ENCODE results near the gene PER2.
"Not testable (repeated sequence)": the region's sequence is repeated elsewhere in the genome, so short reads cannot be mapped to it uniquely, and the experiment has no call there.

Gene PER2

DNA sequence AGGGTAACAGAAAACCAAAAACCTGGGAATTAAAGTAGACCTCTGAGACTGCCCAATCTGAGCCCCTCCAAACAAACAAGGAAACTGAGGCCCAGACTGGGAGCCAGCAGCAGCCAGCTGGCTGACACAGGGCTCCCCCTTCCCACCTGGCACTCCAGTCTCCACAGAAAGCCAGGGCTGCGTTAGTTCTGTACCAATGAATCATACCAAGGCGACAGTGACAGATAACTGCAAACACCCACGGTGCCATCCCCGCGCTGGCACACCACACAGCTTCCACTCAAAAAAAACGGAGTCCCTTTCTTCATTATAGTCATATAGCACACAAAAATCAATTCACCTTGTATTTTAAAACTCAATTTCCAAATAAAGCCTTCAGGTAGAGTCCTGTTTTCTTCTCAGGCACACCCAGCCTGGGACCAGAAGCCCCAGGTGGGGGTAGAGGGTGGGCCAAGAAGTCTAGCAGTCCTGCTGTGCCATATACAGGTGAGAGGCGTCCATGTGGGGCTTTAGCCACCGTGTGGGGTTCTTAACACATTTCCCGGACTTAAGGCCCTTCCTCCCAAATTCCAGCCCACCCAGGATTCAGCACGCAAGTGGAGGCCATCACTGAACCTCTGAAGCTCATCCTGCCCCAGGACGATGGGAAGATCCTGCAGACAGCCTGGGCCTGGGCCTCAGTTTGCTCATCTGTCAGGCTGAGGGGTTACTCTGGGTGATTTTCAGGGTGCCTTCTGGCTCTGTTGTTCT, 1.2 kb downstream of the PER2 start:
- DNase-seq = no peak

GRCh38 chr2:238286551-238286950, 1.9 kb downstream of the PER2 start:
- no peak for DNase-seq

- DNase-seq = no peak
Observed at GRCh38 chr2:238286095-238286494, 2.3 kb downstream of the PER2 start.

- no peak for DNase-seq
Observed at GRCh38 chr2:238285653-238286082, 2.7 kb downstream of the PER2 start.

DNA sequence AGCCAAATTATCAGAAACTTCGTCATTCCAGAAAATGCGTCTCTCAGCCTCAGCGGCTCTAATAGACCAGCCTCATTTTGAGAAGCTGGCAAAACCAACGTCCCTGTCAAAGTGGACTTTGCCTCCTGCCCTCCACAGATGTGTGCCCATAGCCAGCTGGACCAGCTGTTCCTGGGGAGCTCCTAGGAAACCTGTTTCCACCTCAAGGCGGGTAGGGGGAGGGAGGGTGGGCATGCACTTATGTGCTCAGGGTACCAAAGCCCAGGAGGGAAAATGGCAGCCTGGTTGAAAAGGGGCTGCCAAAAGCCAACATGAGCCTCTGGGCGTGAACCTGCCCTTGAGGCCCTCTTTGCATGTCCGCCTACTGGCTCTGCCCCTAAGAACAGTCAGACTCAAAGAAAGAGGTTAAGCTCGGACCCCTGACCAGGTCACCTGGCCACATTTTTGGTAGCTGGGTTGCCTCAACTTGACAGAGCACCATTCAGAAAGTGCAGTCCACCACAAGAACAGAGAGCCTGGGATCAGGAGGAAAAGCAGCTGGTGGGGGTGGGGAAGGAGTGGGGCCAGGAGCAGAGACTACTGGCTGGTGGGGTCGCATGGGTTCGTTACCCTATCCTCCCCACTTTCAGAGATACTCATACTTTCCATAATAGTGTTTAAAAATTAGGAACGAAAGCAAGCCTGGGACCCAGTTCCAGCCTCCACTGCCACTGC, 3.5 kb downstream of the PER2 start:
- no peak for DNase-seq

DNA sequence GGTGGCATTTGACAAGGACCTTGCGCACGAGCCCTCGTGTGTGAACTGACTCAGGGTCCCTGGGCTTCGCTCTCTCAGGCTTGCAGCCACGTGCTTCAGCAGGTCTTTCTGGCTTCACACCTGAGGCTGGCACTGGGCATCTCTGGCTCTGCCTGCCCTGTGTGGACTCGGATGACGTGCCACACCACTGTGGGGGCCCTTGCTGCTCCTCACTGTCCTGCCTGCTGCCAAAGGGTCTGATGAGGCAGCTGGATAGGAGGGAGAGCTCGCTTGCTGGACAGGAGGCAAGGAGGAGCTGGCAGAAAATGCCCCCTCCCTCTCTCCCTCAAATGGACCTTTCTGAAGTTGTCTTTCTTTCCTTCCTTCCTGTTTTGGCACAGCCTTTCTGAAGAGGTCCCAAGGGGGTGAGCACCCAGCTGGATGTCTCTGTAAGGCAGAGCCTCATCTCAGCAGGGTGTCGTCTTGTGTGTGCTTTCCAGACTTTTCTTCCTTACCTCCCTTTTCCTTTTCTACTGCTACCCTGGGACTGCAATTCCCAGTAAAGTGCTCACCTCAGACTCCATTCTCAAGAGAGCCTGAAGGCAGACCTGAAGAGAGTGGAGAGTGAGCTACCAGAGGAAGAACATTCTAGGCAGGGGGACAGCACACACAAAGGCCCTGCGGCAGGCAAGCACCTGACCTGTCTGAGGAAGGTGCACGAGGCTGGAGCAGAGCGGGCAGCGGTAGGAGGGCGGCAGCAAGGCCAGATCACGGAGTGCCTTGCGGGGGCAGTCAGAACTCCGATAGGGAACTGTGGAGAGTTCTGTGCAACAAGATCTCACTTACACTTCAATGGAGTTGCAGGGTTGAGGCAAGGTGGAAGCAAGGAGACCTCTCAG, 5.3 kb downstream of the PER2 start:
- DNase-seq = no peak

GRCh38 chr2:238281826-238282480, 6.5 kb downstream of the PER2 start:
- DNase-seq = no peak

DNA sequence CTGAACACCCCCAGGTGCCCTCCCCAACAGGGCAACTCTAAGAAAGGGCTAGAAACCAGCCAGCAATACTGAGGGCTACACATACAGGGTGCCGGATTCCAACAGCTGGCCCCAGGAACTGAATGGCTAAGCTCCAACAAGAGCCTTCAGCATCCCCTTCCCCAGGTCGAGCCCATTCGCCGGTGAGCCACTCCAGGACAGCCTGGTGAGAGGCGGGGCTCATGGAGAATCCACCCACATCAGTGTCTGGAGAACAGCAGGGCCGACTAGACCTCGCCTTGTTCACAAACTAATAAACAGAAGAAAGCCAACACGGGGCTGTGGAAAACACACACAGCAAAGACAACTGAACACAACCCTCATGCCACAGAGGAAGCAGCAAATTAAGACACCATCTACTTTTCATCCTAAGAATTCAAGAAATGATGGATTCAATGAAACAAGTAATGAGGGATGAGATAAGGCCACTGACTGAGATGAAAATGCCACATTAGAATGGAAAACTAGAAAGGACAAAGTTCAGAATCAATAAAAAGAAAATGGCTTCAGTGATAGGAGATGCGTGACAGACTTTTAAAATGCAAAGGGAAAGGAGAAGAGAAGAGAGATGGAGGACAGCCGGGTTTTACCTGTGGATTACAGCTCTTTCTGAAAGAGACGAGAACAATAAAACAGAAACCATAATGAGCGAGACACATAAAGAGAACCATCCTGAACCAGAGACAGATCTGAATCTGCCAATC, 8.2 kb downstream of the PER2 start:
- DNase-seq = no peak

DNA sequence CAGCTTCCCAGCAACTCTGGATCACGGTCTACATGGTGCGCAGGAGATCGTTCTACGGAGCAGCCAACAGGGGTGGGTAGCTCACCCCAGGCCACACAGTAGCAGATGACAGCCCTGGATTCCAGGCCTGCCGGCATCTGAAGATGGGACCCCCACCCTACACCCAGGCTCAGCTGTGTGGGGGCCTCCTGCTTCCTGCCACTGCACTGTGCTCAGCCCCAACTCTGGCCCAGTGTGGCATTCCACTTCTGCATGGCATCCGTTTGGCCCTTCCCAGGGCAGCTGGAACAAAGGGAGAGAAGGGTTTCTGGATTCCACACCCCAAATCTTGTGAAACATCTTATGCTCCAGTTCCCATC, 9.1 kb downstream of the PER2 start:
- no peak for DNase-seq

- no peak for DNase-seq
Observed at GRCh38 chr2:238278626-238279323, 9.6 kb downstream of the PER2 start.

DNA sequence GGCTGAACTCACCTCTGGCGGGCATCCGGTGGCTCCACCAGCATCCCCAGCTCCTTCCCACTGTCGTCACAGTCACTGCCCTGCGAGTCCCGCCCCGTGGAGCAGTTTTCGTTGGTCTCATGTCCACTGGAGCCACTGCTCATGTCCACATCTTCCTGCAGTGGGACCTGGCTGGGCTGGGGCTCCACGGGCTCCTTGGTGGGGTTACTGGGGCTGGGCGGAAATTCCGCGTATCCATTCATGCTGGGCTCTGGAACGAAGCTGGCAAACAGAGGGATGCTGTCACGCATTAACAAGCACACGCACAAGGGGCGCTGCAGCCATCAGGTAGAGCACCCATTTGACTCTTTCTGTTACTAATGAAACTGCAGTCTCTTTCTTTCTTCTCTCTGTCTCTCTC, 10.7 kb downstream of the PER2 start:
- no peak for DNase-seq

DNA sequence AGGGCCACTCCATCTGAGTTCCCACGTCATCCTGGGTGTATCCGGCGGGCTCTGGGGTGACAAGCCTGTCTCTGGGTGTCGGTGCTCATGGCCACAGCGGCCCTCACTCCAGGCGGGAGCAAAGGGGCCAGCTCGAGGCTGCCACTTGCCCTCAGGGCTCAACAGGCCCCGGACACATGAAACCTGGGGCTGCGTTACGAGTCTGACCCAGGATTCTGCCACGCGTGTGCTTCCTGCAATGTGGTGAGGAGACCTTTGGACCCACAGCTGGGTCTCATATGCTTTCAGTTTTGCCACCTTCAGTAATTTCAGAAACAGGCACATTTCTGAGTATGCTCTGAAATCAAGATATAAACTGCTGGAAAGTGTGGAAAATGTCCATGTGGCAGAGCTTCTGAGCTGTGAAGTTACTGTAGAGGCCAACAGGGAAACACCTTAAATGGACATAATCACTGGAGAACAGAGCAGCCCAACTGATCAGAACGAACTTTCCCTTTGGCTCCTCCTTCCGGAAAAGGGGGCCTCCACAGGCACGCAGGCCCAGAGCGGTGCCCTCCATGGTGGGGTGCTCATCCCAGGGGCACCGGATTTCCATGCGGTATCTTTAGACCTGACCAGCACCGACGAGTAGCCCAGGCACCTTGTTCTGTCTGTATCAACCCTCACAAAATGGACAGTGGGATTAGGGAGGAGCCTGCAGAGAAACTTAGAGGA, 14.1 kb downstream of the PER2 start:
- DNase-seq = no peak

DNA sequence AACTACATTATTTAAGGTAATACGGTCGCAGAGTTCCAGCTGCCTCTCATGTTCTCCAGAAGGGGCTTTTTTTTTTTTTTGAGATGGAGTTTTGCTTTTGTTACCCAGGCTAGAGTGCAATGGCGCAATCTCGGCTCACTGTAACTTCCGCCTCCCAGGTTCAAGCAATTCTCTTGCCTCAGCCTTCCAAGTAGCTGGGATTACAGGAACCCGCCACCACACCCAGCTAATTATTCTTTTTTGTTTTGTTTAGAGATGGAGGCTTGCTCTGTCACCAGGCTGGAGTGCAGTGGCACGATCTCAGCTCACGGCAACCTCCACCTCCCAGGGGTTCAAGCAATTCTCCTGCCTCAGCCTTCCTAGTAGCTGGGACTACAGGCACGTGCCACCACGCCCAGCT, 15.0 kb downstream of the PER2 start:
- DNase-seq = not testable (repeated sequence)

DNA sequence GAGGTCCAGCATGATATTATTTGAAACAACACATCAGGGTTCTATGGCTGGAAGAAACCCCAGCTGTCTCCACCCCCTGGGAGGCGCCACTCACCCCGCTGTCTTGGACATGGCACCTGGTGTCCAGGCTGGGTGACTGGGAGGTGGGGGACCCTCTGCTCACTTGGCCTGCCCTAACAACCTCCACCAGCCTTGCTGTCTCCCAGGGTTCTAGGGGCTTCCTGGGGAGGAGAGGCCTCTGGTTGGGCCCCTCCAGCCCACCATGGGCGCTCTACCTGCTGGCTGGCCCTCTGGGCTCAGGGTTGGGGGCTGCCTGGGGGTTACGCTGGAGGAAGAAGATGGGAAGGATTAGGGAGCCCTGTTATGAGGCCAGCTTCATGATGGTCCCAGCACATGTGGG, 16.3 kb downstream of the PER2 start:
- no peak for DNase-seq

DNA sequence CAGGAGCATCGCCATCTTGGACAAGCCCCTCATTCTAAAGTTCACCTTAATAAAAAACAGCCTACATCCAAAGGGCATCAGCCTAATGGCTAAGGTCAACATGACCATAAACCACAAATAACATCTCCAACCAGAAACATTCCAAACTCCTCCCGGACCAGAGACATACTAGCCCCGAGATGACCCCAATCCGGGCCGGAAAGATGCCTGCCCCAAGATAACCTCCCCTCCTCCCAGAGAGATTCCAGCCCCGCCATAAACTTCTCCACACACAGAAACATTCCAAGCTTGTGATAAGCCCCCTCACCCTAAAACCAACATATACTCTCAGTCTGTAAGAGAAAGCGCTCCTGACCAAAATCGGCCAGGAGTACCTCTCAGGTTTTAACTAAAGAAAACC, 16.7 kb downstream of the PER2 start:
- not testable (repeated sequence) for DNase-seq

DNA sequence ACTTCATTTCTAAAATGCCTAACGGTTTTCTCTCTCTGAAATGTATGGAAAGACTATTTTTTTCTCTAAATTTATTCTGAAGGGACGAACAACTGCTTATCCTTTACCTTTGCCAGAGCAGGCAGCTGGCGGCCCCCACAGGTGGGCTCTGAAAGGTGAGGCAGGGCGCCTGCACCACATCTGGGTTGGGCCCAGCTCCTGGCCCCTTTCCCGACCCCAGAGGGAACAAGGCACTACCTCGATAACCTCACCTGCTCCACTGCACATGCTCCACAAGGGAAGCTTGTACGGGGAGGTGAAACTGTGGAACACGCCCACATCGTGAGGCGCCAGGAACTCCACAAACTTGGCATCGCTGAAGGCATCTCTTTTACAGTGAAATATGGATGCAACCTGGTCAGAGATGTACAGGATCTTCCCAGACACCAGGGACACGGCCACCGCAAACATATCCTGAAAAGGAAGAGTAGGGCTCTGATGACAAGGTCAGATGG, 17.3 kb downstream of the PER2 start:
- no peak for DNase-seq

- DNase-seq = no peak
Observed at GRCh38 chr2:238270606-238271005, 17.8 kb downstream of the PER2 start.

DNA sequence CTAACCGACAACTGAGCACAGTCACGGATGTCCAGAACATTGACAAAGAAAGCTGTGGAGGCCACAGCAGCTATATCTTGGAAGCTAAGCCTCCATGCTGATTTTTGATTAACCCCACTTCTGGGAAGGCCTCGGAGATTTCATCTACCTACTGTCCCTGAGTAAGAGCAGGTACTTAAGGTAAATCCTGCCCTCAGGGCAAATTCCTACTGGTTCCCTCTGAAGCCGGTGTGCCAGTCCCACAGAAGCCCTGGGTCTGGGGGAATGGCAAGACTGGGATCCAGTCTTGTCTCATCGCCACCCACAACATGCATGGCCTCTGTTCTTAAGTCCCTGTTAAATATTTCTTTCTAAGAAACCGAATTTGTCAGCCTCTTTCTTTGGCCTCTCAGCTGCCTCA, 18.7 kb downstream of the PER2 start:
- no peak for DNase-seq

GRCh38 chr2:238267884-238268680, 20.3 kb downstream of the PER2 start:
- no peak for DNase-seq

- DNase-seq = no peak
Observed at GRCh38 chr2:238267341-238267710, 21.1 kb downstream of the PER2 start.

All from NCI-H524 treated with DMSO at 0.1 percent for 48 hours (cell line).